Keratinocyte (primary cell): ENCODE results near the gene AMACR.

Source experiments
- CTCF ChIP-seq, 3 experiments: IDR thresholded peaks in 1 of 3; conservative IDR thresholded peaks in 1 of 3; optimal IDR thresholded peaks in 1 of 3; 2 replicates in 2 of 3; 3 replicates in 1 of 3; pipeline versions ENCODE3 to v1.5.1; 2011; ENCODE audit warnings: low read length in 3 of 3, mild to moderate bottlenecking in 3 of 3, moderate library complexity in 2 of 3, control low read depth in 1 of 3, inconsistent platforms in 1 of 3; ENCODE audit not compliant: insufficient read depth in 2 of 3; ENCODE audit errors: extremely low read depth in 1 of 3
- EZH2 ChIP-seq: IDR thresholded peaks from one replicate; pipeline ENCODE4 v1.6.1; 2012; ENCODE audit warnings: inconsistent platforms, mild to moderate bottlenecking, low read length, moderate library complexity

- TF ChIP-seq CTCF (optimal IDR thresholded peaks at IDR 0.05 in 1 of 3, IDR thresholded peaks at IDR 0.05 in 1 of 3, conservative IDR thresholded peaks at IDR 0.05 in 1 of 3; ENCODE audit: extremely low read depth in 1 of 3, insufficient read depth in 2 of 3, low read length in 3 of 3) (no peak), EZH2 (no peak)
Observed at GRCh38 chr5:34034534-34035327, 26.9 kb upstream of the AMACR start.
